Hepatocyte (in vitro differentiated cells): Measurements from ENCODE around the gene MIR17HG.

Source experiments
- EZH2 ChIP-seq: fragments of 200-600 bp; sonication (generic); IDR thresholded peaks from 2 replicates; pipeline ENCODE4 v1.6.1; 2016; ENCODE audit warnings: antibody characterized with exemption, mild to moderate bottlenecking, borderline replicate concordance
- EZH2phosphoT487 ChIP-seq: fragments of 200-600 bp; sonication (generic); IDR thresholded peaks from one replicate; pipeline ENCODE4 v1.6.1; 2018; ENCODE audit warnings: antibody characterized with exemption, mild to moderate bottlenecking, low read depth, moderate library complexity; ENCODE audit not compliant: unreplicated experiment, severe bottlenecking
- TF ChIP-seq, protein P1 (sequence below): fragments of 200-600 bp; sonication (generic); IDR thresholded peaks from 2 replicates; pipeline ENCODE4 v1.5.1; 2016; ENCODE audit warnings: antibody characterized with exemption, mild to moderate bottlenecking; ENCODE audit not compliant: poor library complexity

DNA sequence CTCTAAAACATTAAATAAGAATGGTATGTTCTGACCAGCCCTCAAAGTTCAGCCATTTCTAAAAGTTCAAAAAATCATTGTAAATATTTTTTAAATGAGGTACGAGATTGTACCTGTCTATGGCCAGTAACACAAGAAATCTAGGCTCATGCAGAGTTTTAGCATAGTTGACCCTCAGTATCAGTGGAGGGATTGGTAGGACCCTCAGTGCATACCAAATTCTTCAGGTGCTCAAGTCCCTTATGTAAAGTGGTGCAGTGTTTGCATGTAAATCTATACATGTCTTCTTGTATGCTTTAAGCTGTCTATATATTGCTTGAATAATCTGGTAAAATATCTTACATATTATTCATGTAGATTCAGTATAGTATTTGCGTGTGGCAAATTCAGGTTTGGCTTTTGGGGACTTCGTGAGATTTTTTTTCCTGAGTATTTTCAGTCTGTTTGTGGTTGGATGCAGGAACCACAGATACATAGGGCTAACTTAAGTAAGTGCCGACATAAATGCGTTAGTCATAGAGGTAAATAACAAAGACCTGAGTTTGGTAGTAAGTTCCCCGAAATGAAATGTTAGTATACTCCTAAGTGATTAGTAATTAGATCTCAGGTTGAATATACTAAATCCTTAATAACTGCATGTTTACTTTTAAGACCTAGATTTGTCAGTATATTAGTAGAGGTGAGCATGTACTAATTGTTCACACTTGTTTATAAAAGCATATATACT lies 7.8 kb downstream of the MIR17HG start:
- TF ChIP-seq, protein P1, sequence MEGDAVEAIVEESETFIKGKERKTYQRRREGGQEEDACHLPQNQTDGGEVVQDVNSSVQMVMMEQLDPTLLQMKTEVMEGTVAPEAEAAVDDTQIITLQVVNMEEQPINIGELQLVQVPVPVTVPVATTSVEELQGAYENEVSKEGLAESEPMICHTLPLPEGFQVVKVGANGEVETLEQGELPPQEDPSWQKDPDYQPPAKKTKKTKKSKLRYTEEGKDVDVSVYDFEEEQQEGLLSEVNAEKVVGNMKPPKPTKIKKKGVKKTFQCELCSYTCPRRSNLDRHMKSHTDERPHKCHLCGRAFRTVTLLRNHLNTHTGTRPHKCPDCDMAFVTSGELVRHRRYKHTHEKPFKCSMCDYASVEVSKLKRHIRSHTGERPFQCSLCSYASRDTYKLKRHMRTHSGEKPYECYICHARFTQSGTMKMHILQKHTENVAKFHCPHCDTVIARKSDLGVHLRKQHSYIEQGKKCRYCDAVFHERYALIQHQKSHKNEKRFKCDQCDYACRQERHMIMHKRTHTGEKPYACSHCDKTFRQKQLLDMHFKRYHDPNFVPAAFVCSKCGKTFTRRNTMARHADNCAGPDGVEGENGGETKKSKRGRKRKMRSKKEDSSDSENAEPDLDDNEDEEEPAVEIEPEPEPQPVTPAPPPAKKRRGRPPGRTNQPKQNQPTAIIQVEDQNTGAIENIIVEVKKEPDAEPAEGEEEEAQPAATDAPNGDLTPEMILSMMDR = no peak
- no peak for TF ChIP-seq EZH2
- TF ChIP-seq EZH2phosphoT487 = no peak
